ENCODE measurements around the gene ABCC2.

- no peak for TF ChIP-seq CTCF (IDR thresholded peaks at IDR 0.05; ENCODE audit: low read depth, low read length)
- no peak for TF ChIP-seq POLR2A (IDR thresholded peaks at IDR 0.05; ENCODE audit: extremely low read depth, insufficient read length)
- TF ChIP-seq, protein P1, sequence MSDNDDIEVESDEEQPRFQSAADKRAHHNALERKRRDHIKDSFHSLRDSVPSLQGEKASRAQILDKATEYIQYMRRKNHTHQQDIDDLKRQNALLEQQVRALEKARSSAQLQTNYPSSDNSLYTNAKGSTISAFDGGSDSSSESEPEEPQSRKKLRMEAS (IDR thresholded peaks at IDR 0.05; ENCODE audit: low read depth, low read length) = no peak
Measured at GRCh38 chr10:99880080-99880835, 97.8 kb downstream of the ABCC2 start.
